Kidney capillary endothelial cell (primary cell): ENCODE measurements around the gene HMOX1.
"Not testable (repeated sequence)": the region's sequence is repeated elsewhere in the genome, so short reads cannot be mapped to it uniquely, and the experiment has no call there.

Source experiments
- DNase-seq: peaks from one replicate; pipeline ENCODE4 v3.0.0-alpha.2; 2018; ENCODE audit warnings: low spot score

Gene HMOX1

DNA sequence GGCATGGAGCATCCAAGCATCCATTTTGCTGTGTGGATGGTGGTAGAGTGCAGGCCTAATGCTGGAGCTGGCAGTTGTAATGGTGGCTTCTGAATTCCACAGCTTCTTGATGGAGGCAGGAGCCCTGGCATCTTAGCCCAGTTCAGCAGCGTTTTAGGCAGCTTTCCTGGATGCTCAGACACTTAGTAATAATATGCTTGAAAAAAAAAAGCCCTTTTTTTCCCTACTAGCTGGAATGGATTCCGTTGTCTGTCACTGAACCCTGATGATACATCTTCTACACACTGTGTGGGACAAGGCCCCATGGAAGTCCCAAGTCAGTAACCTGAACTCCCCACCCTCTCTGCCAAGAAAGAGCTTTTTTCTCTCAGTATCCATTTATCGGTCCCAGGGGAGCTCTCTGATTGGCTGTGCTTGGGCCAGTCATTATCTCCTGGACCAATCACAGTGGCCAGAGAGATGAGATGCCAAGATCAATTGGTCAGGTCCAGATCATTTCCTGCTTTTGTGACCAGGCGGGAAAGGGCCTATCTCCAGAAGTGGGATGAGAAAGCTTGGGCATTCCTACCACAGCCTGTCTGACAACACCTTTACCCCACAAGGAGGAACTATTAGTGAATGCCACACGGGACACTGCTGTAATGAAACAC, 53.3 kb downstream of the HMOX1 start:
- no peak for DNase-seq

DNA sequence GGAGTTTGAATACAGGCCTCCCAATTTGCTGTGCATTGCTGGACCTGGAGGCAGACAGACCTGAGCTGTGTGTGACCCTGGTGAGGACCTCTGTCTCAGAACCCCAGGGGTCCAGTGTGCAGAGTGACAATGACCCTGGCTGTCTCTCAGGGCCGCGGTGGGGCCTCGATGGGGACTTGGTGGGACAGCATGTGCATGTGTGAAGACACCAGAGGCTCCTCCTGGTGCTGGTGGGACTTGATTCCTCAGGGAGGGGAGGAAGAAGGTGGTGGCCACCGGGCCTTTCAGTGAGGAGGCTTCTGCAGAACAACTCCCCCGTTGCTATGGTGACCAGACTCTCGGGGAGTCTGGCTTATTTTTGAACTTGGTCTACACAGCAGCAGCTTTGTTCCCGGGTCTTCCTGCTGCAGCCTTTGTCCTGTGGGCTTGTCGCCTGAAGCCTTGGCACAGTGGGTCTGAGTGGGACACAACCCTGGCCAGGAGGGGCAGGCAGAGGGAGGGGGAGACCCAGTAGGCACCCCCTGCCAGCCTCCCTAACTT, 54.4 kb downstream of the HMOX1 start:
- DNase-seq: no peak

DNA sequence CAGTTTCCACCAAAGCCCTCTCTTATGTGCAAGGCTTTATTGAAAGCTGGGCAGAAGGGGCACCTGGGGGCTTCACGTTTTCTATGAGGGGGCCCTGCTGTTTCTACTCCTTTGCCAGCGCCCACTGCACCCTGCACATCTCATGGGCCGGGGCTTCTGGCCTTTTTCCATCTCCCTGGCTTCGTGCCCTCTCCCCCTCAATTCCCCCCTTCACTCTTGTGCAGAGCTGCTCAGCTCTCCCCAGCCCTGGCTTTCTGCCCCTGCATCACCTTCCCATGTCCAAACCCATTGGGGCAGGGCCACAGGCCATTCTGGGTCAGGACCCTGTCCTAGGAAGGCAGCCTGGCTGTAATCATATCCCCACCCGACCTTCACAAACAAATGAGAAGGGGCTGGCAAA, 55.5 kb downstream of the HMOX1 start:
- DNase-seq: no peak

DNA sequence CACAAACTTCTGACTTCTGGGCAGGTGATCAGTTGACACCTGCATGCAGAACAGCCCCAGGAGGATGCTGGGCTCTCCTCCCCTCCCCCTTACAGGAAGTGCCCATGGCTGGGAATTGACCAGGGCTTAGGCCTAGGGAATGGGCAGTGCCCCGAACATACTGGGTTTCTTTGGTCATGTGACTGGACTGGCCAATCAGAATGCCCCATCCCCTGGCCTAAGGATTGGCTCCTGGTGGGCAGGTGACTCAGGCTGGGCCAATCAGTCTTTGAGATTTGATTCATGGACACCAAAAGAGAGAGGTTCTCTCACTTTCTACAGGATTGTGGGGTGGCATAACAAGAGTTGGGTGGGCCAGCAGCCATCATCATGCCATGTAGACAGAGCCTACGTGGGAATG, 56.2 kb downstream of the HMOX1 start:
- DNase-seq: no peak

DNA sequence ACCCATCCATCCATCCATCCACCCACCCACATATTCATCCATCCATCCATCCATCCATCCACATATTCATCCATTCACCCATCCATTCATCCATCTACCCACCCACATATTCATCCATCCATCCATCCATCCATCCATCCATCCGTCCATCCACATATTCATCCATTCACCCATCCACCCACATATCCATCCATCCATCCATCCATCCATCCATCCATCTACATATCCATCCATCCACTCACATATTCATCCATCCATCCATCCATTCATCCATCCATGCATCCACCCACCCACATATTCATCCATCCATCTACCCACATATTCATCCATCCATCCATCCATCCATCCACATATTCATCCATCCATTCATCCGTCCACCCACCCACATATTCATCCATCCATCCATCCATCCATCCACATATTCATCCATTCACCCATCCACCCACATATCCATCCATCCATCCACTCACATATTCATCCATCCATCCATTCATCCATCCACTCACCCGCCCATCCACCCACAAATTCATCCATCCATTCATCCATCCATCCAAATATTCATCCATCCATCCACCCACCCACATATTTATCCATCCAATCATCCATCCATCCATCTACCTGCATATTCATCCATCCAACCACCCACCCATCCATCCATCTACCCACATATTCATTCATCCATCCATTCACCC, 57.9 kb downstream of the HMOX1 start:
- not testable (repeated sequence) for DNase-seq

DNA sequence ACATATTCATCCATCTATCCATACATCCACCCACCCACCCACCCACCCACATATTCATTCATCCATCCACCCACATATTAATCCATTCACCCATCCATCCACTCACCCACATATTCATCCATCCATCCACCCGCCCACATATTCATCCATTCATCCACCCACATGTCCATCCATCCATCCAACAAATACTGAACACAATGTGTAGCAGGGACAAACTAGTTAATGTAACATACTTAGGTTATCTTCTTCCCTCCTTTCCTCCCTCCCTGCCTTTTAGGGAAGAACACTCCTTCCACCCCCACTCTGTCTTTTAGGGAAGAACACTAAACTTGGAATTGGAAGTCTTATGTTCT, 58.4 kb downstream of the HMOX1 start:
- no peak for DNase-seq

DNA sequence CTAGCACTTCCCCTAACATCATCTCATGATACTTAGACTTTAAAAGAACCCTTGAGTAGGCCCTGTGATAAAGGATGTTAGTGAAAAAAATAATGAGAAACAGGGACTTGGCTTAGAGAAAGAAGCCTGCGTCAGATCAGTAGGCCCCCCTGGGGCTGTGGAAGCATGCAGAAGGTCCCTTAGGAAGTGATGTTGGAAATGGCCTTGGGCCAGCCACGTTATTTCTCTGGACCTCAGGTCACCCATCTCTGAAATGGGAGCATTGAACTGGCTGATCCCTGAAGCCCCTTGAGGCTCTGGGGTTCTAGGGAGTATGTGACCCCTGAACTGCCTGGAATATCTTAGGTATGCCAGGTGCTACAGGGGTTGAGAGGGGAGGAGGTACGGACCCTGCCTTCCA, 59.2 kb downstream of the HMOX1 start:
- DNase-seq: no peak

DNA sequence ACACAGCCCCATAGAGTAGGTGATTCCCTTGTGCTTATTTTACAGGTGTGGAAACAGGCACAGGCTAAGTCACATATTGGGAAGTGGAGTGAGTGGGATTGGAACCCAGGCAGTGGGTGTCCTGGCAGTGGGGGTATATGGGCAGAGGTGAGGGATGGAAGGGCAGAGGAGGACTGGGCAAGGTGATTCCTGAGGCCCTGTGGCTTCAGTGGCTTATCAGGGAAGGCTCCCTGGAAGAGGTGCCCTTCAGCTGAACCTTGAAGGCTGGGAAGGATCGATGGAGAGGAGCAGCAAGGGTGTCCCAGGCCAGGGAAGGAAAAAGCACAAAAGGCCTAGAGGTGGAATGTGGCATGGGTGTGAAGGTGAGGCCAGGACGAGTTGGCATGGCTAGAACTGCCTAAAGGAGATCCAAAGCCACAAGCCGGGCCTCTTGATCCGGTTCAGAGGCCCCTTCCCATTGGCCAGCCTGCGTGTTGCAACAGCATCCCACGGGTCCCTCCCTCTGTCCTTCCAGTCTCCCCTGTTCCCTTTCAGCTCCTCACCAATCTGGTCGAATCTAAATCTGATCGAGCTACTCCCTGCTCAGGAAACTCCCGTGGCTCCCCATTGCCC, 60.7 kb downstream of the HMOX1 start:
- DNase-seq: no peak

DNA sequence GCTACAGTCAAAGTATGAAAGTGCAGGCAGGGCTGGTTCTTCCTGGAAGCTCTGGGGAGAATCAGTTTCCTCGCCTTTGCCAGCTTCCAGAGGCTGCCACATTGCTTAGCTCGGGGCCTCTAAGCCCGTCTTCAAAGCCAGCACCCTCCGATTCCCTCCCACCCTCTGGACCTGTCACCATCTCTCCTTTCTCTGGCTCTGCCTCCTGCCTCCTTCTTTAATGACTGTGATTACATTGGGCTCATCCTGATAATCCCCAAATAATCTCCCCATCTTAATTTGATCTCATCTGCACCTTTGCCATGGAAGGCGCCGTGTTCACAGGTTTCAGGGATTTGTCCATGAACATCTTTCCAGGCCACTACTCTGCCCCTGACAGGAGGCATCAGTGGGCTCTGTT, 61.6 kb downstream of the HMOX1 start:
- no peak for DNase-seq

DNA sequence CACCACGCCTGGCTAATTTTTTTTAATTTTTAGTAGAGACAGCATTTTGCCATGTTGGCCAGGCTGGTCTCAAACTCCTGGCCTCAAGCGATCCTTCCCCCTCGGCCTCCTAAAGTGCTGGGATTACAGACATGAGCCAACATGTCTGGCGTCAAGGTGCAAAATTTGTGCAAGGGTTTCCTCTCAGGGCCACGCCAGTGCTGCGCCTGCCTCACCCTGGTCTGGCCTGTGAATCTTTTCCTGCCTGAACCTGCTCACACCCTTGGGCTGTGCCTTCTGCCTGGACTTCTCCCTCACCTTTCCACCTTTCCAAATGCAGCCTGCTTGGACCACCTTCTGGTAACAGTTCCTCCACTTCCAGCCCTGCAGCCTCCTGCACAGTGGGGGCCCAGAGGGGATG, 62.4 kb downstream of the HMOX1 start:
- DNase-seq: no peak
